ENCODE measurements around the gene BSPRY.

Gene BSPRY
- long read RNA-seq, result 0 reads

GRCh38 chr9:113349445-113350094, at the start of gene BSPRY:
Gene BSPRY (plus strand): TSS chr9:113349541. CDS start chr9:113349580, 39 bp downstream.
- Histone ChIP-seq H3K27me3 (ENCODE audit: insufficient read depth, poor library complexity, severe bottlenecking) (no peaks in the 10 kb centered on the region), H3K27ac (replicated peaks) (peak within 1 kb of the TSS; percentile 3; the same call in 1 of the 2 replicates), H3K4me3 (replicated peaks; ENCODE audit: insufficient read depth, low read length) (peak within 1 kb of the TSS; percentile 51)
- TF ChIP-seq CTCF (IDR thresholded peaks at IDR 0.05; ENCODE audit: insufficient read depth, low read length), result no peak
- TF ChIP-seq POLR2AphosphoS5 (IDR thresholded peaks at IDR 0.05; ENCODE audit: low read depth), result no peak
- no peak for TF ChIP-seq SPI1 (IDR thresholded peaks at IDR 0.05; ENCODE audit: borderline replicate concordance, low read depth)
- TF ChIP-seq REST (IDR thresholded peaks at IDR 0.05; ENCODE audit: insufficient replicate concordance, low read depth), result no peak
- no peak for DNase-seq (ENCODE audit: low read depth in 1 of 2, low spot score in 1 of 2)

GRCh38 chr9:113299800-113300292, 49.5 kb upstream of the BSPRY start:
- TF ChIP-seq POLR2AphosphoS5 (IDR thresholded peaks at IDR 0.05; ENCODE audit: low read depth) (0 out of 2 replicates have a peak, but pooled peaks have one; percentile 35), SPI1 (IDR thresholded peaks at IDR 0.05; ENCODE audit: borderline replicate concordance, low read depth) (0 out of 2 replicates have a peak, but pooled peaks have one; percentile 46), REST (IDR thresholded peaks at IDR 0.05; ENCODE audit: insufficient replicate concordance, low read depth) (no peak), CTCF (IDR thresholded peaks at IDR 0.05; ENCODE audit: insufficient read depth, low read length) (no peak), GABPA (IDR thresholded peaks at IDR 0.05; ENCODE audit: low read depth) (no peak)
- peak in 1 of 2 experiments; percentile 83 for DNase-seq (ENCODE audit: low read depth in 1 of 2, low spot score in 1 of 2)
- Histone ChIP-seq H3K27me3 (ENCODE audit: insufficient read depth, poor library complexity, severe bottlenecking) (no peaks in the 10 kb centered on the region), H3K4me3 (replicated peaks; ENCODE audit: insufficient read depth, low read length) (no peak overlapping the region), H3K27ac (replicated peaks) (no peak overlapping the region)

GRCh38 chr9:113301548-113301947, 47.8 kb upstream of the BSPRY start:
- Histone ChIP-seq H3K27ac (replicated peaks) (no peak overlapping the region), H3K4me3 (replicated peaks; ENCODE audit: insufficient read depth, low read length) (no peak overlapping the region), H3K27me3 (ENCODE audit: insufficient read depth, poor library complexity, severe bottlenecking) (no peaks in the 10 kb centered on the region)
- TF ChIP-seq CTCF (IDR thresholded peaks at IDR 0.05; ENCODE audit: insufficient read depth, low read length), result no peak
- no peak for TF ChIP-seq SPI1 (IDR thresholded peaks at IDR 0.05; ENCODE audit: borderline replicate concordance, low read depth)
- no peak for TF ChIP-seq GABPA (IDR thresholded peaks at IDR 0.05; ENCODE audit: low read depth)
- no peak for TF ChIP-seq REST (IDR thresholded peaks at IDR 0.05; ENCODE audit: insufficient replicate concordance, low read depth)
- no peak for TF ChIP-seq POLR2AphosphoS5 (IDR thresholded peaks at IDR 0.05; ENCODE audit: low read depth)
- DNase-seq (ENCODE audit: low read depth in 1 of 2, low spot score in 1 of 2), result no peak

Measured in HL-60 (cell line).